ENCODE data around the gene VPS54.

Gene VPS54

DNA sequence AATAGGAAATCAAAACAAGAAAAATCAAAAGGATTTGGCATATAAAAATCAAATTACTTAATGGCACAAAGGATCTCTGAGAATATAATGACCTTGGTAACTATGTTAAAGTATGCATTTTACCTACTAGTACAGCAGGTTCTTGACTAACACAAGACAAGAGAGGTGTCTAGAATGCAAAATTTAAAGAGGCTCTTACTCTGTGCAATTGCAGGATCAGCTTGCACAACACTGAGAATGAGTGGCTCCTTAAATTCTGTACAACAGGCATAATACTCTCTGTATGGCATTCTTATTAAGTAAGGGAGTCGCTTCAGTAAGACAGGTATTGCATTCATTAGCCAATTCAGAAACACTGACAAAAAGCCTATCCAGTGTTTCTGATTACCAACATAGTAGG, 104.9 kb downstream of the VPS54 start:
- no peak for DNase-seq (ENCODE audit: low spot score)

DNA sequence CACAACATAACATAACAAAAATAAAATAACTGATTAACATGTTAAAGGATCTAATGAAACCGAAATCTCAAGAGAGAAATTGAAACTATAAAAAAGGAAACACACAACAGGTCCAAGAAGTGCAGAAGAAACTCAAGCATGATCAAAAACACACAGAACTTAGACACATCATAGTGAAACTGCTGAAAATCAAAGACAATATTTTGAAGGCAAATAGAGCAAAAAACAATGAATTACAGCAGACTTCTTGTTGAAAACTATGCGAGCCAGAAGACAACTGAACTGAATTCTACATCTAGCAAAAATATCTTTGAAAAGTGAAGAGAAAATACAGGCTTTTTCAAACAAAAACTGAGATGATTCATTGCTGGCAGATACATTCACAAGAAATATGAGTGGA, 116.2 kb downstream of the VPS54 start:
- DNase-seq (ENCODE audit: low spot score) = no peak

DNA sequence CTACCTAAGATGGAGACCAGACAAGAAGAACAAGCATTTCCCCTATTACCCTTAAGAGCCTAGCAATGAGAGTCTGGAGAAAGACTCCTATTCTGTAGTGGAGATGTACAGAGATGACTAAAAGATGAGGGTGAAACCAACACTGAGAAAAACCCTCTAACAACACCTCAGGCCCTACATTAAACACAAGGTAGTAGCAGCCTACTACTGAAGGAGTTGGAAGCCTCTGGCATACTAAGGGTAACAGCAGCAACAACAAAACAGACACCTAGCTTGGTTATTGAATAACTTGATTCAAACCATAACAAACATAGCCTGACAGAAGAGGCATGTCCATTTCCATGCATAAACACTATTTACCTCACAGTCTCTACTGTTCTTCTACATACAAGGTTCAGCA, 117.1 kb downstream of the VPS54 start:
- DNase-seq (ENCODE audit: low spot score) = no peak

DNA sequence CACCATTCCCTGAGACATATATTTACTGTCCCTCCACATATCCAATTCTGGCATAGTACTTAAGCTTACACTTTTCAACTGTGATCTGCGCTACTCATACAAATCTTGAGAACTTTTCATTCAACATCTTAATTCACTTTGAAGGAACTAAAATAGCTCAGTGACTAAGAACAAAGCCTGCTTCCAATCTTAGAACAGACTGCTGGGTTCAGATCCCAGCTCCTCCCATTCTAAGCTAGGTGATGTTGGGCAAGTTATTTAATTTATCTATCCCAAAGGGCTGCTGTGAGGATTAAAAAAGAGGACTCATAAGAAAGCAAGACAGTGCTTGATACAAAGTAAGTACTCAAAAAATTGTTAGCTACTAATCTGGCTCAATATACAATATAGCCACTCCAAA, 119.6 kb downstream of the VPS54 start:
- DNase-seq (ENCODE audit: low spot score) = no peak

DNA sequence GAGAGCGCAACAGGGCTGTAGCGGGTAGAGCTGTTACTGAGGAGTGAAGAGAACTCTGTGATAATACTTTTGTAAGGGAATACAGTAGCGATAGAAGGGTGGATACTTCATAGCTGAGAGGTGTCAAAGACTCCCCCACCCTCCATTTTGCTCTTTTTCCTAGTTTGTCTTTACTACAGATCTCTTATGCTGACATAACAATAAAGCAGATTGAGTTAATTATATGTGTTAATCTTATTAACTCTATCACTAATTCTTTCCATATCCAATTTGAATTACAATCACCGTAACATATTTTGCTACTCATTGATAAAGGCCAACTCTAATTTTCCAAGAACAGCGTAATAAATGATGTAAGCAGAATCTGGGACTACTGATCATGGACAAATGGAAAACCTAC, 120.4 kb downstream of the VPS54 start:
- DNase-seq (ENCODE audit: low spot score) = no peak

DNA sequence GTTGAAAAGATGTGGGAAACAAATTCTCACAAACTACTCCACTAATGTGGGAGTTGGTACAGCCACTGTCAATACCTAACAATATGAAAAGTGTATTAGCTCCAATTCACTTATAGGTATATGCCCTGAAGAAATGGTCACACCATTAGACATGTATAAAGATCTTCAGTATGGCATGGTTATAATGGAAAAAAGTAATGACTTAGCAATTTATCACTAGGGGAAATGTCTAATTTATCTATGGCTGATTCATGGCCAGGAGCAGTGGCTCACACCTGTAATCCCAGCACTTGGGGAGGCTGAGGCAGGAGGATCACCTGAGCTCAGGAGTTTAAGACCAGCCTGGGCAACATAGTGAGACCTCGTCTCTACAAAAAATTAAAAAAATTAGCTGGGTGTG, 125.1 kb downstream of the VPS54 start:
- no peak for DNase-seq (ENCODE audit: low spot score)

DNA sequence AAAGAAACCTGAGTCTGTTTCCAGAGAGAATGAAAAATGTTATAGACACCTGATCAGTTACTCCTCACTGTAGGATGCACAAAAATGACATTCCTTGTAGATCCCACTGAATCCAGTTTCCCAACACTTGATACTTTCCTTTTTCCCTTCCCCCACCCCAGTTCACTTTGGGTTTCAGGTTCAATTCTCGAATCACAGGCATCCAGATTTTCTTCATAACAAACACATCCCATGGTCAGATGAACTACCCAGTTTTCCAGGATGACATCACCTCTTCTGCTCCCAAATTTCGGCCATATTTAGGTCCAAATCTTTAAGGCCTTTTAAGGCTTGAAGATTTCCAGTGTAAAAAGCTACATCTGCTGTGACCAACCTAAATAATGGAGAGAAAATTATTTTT, 126.1 kb downstream of the VPS54 start:
- no peak for DNase-seq (ENCODE audit: low spot score)

DNA sequence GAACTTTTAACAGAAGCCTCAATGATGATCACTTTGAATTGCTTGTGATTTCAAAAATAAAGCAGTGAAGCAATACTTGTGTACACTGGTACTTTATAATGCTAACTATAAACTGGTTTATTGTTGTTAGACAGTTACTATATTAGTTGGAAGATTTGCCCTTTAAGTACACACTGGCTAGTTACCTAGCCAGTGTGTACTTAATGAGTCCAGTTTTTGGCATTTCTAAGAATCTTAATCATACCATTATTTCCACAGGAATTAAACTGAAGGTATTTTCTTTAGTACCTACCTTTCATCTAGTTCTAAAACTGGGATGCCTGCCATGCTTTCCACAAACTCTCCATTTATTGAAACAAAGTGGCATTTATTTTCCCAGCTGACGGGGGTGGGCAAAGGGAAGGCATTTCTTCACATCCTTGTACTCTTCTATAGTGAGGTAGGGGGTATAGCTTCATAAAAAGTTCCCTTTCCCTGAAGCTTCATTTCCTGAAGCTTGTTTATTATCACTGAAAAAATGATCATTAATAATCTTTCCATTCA, 127.7 kb downstream of the VPS54 start:
- no peak for DNase-seq (ENCODE audit: low spot score)

DNA sequence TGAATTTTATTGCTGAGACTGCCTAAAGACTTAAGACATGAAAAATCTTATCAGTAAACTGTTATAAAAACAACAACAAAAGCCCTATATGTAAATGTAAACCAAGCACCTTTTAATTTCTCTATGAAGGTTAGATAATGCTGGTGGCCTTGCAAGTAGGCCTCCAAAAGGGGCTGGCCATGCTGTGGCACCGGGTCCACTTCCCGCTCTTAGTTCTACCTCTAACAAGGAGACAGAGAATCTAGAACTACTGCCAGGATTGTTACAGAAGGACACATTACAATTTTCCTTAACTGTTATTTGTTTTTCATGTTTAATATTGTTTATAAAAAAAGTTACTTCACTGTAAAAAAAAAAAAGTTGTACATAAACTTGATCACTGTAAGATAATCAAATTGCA, 128.6 kb downstream of the VPS54 start:
- DNase-seq (ENCODE audit: low spot score) = no peak

DNA sequence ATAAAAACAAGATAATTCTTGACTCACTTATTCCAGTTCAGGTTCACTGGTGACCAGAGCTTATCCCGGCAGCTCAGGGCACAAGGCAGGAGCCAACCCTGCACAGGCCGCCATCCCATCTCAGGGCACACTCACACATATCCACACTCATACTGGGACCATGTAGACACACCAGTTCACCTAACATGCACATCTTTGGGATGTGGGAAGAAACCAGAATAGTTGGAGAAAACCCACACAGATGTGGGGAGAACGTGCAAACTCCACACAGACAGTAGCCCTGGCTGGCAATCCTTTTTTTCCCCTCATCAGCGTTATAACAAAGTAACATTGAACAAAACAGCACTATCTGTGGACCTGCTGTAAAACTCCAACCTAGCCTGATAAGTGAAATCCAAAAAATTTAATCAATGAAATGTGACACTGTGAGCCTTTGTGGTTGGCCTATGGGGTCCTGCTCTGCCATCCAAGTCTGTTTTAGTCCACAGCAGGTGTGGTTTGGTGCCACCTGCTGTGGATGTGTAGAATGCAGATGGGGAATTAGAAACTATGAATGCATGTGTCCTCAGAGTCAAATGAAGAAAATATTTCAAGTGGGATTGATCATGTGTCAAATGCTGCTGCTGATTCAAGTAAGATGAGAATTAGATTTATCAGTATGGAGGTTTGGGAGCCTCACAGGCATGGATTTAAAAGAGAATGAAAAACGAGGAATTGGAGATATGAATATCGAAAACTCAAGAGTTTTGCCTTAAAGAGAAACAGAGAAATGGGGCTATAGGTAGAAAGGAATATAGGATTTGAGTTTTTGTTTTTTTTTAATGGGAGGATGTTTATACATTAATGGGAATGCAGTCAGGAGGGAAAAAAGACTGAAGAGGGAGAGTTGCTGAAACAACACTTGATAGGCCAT, 130.5 kb downstream of the VPS54 start:
- peak; percentile 67 for DNase-seq (ENCODE audit: low spot score)

DNA sequence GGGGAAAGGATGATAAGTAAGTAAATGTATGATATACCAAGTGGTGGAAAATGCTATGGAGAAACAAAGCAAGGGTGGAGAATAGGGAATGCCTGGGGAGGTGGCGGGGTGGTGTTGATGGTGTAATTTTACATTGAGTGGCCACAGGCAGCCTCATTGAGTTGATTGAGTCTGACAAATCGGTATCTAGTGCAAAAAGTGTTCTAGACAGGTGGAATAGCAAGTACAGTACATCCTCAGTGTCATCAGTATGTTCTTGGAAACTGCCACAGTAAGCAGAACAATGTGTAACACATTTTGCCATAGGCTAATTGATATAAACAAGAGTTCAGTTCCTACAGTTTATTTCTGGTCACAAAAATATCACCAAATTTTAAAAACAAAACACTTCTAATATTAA, 131.2 kb downstream of the VPS54 start:
- DNase-seq (ENCODE audit: low spot score) = no peak

DNA sequence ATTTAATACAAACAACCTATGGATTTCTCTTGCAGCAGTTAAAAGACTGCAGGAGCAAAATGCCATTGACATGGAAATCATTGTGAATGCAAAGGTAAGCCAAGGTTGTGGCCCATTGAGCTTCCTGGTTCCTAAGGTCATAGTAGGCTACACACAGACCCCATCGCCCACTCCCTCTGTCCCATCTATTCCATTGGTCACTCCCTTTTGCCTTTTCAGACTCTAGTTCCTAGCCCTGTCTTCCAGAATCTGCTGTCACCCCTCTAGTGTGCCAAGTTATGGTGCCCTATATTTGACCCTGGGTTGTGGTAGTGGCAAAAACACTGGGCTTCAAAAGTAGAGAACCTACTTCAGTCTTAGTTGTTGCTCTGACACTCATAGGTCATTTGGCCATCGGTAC, 132.8 kb downstream of the VPS54 start:
- DNase-seq (ENCODE audit: low spot score) = no peak

DNA sequence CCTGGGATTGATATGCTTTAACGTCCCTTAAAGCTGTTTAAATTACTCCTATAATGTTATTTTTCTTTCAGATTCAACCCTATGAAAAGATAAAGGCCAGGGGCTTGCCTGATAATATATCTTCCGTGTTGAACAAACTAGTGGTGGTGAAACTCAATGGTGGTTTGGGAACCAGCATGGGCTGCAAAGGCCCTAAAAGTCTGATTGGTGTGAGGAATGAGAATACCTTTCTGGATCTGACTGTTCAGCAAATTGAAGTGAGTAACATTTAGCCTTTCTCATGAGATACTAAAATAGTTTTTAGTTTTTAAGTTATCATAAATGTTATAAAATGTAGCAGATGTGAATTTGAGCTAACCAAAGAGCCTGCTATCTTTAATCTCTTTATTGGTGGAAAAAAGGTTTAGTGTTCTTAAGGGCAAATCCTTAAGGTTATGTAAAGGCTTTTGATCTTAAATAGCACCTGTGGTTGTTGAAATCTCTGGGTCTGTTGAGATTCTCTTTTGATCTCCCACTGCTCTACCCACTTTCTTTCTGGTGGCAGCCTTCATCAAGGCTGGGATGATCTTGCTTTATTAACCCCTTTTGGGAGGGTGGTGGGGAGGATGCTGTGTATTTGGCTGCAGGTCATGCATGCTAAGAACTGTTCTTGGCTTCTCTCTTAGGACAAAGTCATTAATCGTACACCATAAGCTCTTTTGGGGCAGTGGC, 136.7 kb downstream of the VPS54 start:
- DNase-seq (ENCODE audit: low spot score) = no peak

DNA sequence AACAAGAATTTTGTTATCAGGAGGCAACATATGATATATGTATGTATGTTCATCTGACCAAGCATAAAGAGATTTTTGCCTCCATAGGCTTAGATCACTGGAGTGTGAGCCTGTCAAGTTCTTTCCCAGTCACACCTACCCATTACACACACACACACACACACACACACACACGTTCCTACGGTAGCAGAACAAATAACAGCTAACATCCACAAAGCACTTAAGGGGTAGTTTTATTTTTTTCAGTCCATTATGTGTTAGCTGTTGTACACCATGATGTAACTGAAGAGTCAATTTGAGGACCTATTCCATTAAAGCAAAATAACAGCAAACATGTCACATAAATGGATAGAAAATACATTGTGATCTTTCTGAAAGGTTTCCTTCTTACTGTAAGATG, 138.0 kb downstream of the VPS54 start:
- DNase-seq (ENCODE audit: low spot score) = no peak

DNA sequence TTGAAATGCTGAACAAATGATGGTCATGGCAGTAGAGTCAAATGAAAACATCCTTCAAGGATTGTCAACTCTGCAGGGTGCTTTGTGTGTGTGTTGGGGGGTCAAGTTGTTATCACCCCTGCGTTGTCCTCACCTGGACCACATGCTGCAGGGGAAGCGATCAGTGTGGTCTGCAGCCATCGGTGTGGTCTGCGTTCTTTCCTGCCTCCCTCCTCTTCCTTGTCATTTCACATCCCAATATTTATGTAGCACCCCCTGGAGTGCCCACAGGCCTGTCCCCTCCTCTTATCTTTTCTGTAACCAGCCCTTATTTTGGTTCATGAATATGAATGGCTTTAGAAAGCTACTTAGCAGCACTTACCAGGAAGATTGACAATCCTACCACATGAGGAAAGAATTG, 138.6 kb downstream of the VPS54 start:
- DNase-seq (ENCODE audit: low spot score) = no peak

DNA sequence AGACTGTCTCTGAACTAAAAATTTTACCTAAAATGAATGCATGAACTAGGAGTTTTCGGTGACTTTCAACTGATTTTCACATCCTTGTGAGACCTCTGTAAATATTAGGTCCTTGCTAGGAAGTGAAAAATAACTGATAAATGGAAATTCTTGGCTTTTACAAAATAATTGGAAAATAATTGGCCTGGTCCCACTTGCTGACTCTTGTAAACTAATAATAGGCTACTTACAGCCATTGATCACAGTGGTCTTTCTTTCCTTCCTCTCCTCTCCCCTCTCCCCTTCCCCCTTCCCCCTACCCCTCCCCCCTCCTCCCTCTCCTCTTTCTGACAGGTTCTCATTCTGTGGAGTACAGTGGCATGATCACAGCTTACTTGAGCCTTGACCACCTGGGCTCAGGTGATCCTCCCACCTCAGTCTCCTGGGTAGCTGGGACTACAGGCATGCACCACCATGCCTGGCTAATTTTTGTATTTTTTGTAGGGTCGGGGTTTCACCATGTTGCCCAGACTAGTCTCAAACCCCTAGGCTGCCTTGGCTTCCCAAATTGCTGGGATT, 139.3 kb downstream of the VPS54 start:
- DNase-seq (ENCODE audit: low spot score) = no peak

DNA sequence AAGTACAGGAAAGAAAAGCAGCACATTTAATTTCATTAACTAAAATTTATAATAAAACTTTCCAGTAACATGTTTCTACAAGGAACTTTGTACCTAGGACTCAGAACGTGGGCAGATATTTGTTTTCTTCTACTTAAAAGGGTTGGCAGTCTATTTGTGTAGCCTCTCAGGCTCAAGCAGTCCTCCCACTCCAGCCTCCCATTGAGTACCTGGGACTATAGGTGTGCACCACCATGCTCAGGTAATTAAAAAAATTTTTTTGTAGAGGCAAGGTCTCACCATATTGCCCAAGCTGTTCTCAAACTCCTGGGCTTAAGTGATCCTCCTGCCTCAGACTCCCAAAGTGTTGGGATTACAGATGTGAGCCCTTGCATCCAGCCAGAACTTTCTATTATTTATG, 140.7 kb downstream of the VPS54 start:
- DNase-seq (ENCODE audit: low spot score) = no peak

DNA sequence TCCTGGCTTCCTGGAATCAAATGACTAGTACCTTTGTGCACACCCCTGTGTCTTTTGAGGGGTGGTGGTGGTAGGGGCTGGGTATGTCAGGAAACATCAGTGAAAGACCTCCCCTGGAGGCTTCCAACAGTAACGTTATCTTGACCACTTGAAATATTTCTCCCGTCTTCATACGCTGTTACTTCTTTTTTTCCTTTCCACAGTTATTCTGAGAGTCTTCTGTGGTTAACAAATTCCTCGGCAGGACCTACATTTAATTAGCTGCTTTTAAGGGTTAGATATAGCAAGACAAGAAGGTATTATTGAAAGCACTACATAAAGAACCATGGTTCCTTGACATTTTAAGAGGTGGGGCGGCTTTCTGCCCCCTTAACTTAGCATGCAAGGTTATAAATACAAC, 142.9 kb downstream of the VPS54 start:
- DNase-seq (ENCODE audit: low spot score) = no peak

DNA sequence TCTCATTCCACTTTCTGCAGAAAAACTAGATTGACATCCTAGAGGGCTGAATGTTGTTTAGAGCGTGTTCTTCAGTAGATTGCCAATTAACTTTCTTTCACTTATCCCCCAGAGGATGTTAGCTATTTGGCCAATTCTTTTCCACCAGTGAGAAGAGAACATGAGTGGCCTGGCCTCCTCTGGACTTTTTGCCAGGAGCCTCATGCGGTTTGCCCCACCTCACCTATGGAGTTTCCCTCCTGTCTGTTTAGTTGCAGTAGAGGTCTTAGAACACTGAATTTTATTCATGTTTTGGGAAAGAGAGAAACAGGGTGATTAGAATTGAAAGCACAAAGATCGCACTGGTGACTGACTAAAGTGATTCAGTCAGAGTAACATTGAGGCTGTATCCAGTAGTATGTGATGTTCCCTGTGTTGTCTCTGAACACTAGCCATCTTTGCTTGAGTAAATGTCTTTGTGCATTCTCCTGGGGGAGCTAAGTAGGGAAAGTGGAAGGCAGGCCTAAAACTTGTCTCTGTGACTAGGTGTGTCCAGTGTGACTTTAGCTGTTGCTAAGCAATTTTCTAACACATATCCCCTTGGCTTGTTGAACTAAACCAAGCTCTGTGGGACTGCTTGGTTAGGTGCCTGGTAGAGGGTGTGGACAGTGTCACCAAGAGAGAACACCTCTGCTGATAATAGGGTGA, 143.5 kb downstream of the VPS54 start:
- no peak for DNase-seq (ENCODE audit: low spot score)

DNA sequence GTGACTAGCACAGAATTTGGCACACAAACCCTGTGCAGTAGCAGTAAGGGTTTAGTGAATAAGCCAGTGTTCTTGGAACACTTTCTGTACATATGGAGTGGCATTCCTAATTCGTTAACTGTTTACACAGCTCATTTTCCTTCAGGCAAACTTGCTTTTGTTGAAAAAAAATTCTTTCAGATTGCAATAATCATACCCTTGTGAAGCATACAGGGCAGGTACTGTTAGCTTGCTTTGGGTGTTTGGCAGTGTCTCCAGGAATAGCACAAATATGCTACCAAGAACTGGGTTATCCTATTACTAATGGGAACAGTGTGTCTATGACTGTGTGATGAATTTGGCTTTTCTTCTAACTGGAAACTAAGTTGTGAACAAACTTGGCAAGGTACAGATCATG, 144.1 kb downstream of the VPS54 start:
- DNase-seq (ENCODE audit: low spot score) = no peak

DNA sequence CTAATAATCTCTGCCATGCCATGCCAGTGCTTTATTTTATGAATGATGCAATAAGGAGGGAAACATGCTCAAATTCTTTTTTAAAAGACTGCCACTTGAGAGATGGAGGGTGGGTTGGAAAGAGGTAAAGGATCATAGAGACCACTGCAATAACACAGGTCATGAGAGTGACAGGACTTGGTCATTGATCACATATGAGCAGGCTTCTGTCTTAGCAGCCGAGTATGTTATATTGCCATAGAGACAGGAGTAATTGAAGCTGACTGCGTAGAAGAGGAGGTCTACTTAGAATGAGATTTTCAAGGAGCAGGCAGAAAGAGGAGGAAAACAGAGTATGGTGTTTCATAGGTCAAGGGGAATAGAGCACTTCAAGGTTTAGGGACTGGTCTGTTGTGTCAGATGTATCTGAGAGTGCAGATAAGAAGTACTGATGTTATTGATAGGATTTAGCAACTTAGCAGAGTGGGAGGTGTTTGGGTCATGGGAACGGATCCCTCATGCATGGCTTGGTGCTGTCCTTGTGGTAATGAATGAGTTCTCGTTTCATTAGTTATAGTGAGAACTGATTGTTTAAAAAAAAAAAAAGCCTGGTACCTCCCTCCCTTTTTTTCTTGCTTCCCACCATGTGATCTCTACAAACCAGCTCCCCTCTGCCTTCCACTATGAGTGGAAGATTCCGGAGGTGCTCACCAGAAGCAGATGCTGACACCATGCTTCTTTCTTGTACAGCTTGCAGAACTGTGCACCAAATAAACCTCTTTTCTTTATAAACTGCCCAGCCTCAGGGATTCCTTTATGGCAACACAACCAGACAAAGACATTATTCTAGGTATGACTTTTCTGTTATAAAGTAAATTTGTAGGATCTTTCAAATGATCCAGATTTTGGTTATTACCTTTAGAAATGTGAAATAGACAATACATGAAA, 144.8 kb downstream of the VPS54 start:
- DNase-seq (ENCODE audit: low spot score) = no peak

Data from iPS-NIHi11 (cell line).